IMR-90 (cell line): Measurements from ENCODE around the gene STOML1. TPM values are rescaled to one million over a fixed set of nuclear protein-coding genes. Genes with fewer than 3 reads are reported as not detected.

Experiments
- ATAC-seq: fragments of 200-7000 bp; cut with Tn5 transposase; 2 replicates; pipeline ENCODE4 v1.9.1; 2020; ENCODE audit warnings: low read depth, mild to moderate bottlenecking, moderate library complexity
- BruUV-seq: library from RNA; stranded (reverse); fragments of 400-500 nt; replicated peaks from 2 replicates; lab custom pipeline; 2021; lab: Mats Ljungman, UMichigan
- CTCF ChIA-PET: fragments of 300-600 bp; formaldehyde crosslinking; extraction: SDS; loops from one replicate; lab custom pipeline; 2021; ENCODE audit warnings: antibody characterized with exemption; lab: Yijun Ruan, JAX
- POLR2A ChIA-PET: fragments of 300-600 bp; sonication (Branson Sonifier 250); formaldehyde crosslinking; loops from one replicate; lab custom pipeline; 2022; ENCODE audit warnings: antibody characterized with exemption; ENCODE audit not compliant: unreplicated experiment; lab: Charles Lee
- DNase-seq: peaks from one replicate; pipeline ENCODE4 v3.0.0; 2013
- H2AFZ ChIP-seq: replicated peaks from 2 replicates; pipeline ENCODE3; 2013; ENCODE audit warnings: low read length, mild to moderate bottlenecking; ENCODE audit not compliant: poor library complexity
- H2AK5ac ChIP-seq: 2 replicates; pipeline ENCODE4 v1.6.1; 2013; ENCODE audit warnings: low read depth, low read length, inconsistent platforms
- H2AK9ac ChIP-seq: replicated peaks from 2 replicates; pipeline ENCODE3; 2013; ENCODE audit warnings: mild to moderate bottlenecking, low read depth, low read length, moderate library complexity; ENCODE audit not compliant: poor library complexity
- H2BK120ac ChIP-seq: 2 replicates; pipeline ENCODE4 v1.6.1; 2013; ENCODE audit warnings: low read depth, low read length, inconsistent platforms
- H2BK15ac ChIP-seq: 3 replicates; pipeline ENCODE4 v1.6.1; 2013; ENCODE audit warnings: low read depth, low read length, inconsistent platforms
- H2BK20ac ChIP-seq: 2 replicates; pipeline ENCODE4 v1.6.1; 2013; ENCODE audit warnings: low read depth, mild to moderate bottlenecking, inconsistent platforms, low read length, moderate library complexity
- H2BK5ac ChIP-seq: 2 replicates; pipeline ENCODE4 v1.6.1; 2013; ENCODE audit warnings: mild to moderate bottlenecking, low read depth, low read length, inconsistent platforms; ENCODE audit not compliant: poor library complexity, severe bottlenecking
- H3K14ac ChIP-seq: replicated peaks from 2 replicates; pipeline ENCODE4 v1.6.1; 2013; ENCODE audit warnings: low read depth, low read length, inconsistent platforms
- H3K18ac ChIP-seq: 2 replicates; pipeline ENCODE4 v1.6.1; 2013; ENCODE audit warnings: low read depth, low read length, control low read depth
- H3K23ac ChIP-seq: 2 replicates; pipeline ENCODE4 v1.6.1; 2013; ENCODE audit warnings: low read depth, low read length, inconsistent platforms
- H3K27ac ChIP-seq: 2 replicates; pipeline ENCODE4 v1.5.1; 2013; ENCODE audit warnings: mild to moderate bottlenecking, control low read depth, low read length; ENCODE audit not compliant: insufficient read depth
- H3K27me3 ChIP-seq: 2 replicates; pipeline ENCODE4 v1.6.1; 2013; ENCODE audit warnings: low read length; ENCODE audit not compliant: control insufficient read depth, insufficient read depth
- H3K36me3 ChIP-seq: 2 replicates; pipeline ENCODE4 v1.6.1; 2013; ENCODE audit warnings: low read length, mixed read lengths; ENCODE audit not compliant: control insufficient read depth, insufficient read depth
- H3K4ac ChIP-seq: 2 replicates; pipeline ENCODE4 v1.6.1; 2013; ENCODE audit warnings: low read depth, low read length, inconsistent platforms
- H3K4me1 ChIP-seq: 2 replicates; pipeline ENCODE4 v1.6.1; 2013; ENCODE audit warnings: low read length, mixed read lengths; ENCODE audit not compliant: control insufficient read depth, insufficient read depth
- H3K4me2 ChIP-seq: 2 replicates; pipeline ENCODE4 v1.6.1; 2013; ENCODE audit warnings: low read depth, mild to moderate bottlenecking, control low read depth, low read length, moderate library complexity
- H3K4me3 ChIP-seq: 2 replicates; pipeline ENCODE4 v1.5.1; 2013; ENCODE audit warnings: low read depth, mild to moderate bottlenecking, control low read depth, low read length, moderate library complexity; ENCODE audit not compliant: insufficient read depth
- H3K56ac ChIP-seq: 2 replicates; pipeline ENCODE4 v1.6.1; 2013; ENCODE audit warnings: low read length, inconsistent platforms; ENCODE audit not compliant: insufficient read depth; ENCODE audit errors: extremely low read depth
- H3K79me1 ChIP-seq, 2 experiments: 2 replicates each; pipeline ENCODE4 v1.6.1; 2013; ENCODE audit warnings: low read length in 2 of 2, inconsistent platforms in 1 of 2, low read depth in 1 of 2
- H3K9ac ChIP-seq: 2 replicates; pipeline ENCODE4 v1.6.1; 2013; ENCODE audit warnings: low read depth, low read length, control low read depth
- H3K9me1 ChIP-seq: 2 replicates; pipeline ENCODE4 v1.6.1; 2013; ENCODE audit warnings: low read length, inconsistent platforms; ENCODE audit not compliant: insufficient read depth
- H3K9me3 ChIP-seq: 2 replicates; pipeline ENCODE4 v1.6.1; 2013; ENCODE audit warnings: low read length; ENCODE audit not compliant: control insufficient read depth, insufficient read depth
- H4K20me1 ChIP-seq: 2 replicates; pipeline ENCODE4 v1.6.1; 2013; ENCODE audit warnings: low read length, inconsistent platforms; ENCODE audit not compliant: insufficient read depth
- H4K5ac ChIP-seq: 2 replicates; pipeline ENCODE4 v1.6.1; 2013; ENCODE audit warnings: mild to moderate bottlenecking, low read depth, low read length, control low read depth
- H4K8ac ChIP-seq, 2 experiments: 2 replicates each; pipeline ENCODE4 v1.6.1; 2013; ENCODE audit warnings: low read depth in 2 of 2, low read length in 2 of 2, control low read depth in 1 of 2, inconsistent platforms in 1 of 2
- H4K91ac ChIP-seq: 2 replicates; pipeline ENCODE4 v1.6.1; 2013; ENCODE audit warnings: low read depth, low read length, inconsistent platforms; ENCODE audit not compliant: insufficient read depth
- BHLHE40 ChIP-seq: fragments of 150-350 bp; IDR thresholded peaks from 2 replicates; pipeline ENCODE4 v1.6.1; 2016; ENCODE audit warnings: mild to moderate bottlenecking, low read depth, low read length
- ELK1 ChIP-seq: fragments of 150-350 bp; IDR thresholded peaks from 2 replicates; pipeline ENCODE4 v1.6.1; 2016; ENCODE audit warnings: low read depth, mild to moderate bottlenecking, low read length, moderate library complexity, borderline replicate concordance
- FOS ChIP-seq: fragments of 150-350 bp; IDR thresholded peaks from 2 replicates; pipeline ENCODE4 v1.6.1; 2016; ENCODE audit warnings: low read depth, low read length
- MAFK ChIP-seq: IDR thresholded peaks from 2 replicates; pipeline ENCODE4 v1.6.1; 2012; ENCODE audit warnings: low read depth, low read length, improper control_type of control experiment
- MAZ ChIP-seq: IDR thresholded peaks from 2 replicates; pipeline ENCODE4 v1.6.1; 2012; ENCODE audit warnings: low read depth, mild to moderate bottlenecking, low read length, improper control_type of control experiment, moderate library complexity, borderline replicate concordance
- POLR2A ChIP-seq: IDR thresholded peaks from 2 replicates; pipeline ENCODE4 v1.6.1; 2012; ENCODE audit warnings: mild to moderate bottlenecking, low read depth, low read length
- RCOR1 ChIP-seq: IDR thresholded peaks from 2 replicates; pipeline ENCODE4 v1.6.1; 2012; ENCODE audit warnings: mild to moderate bottlenecking, low read length, improper control_type of control experiment; ENCODE audit not compliant: insufficient replicate concordance
- USF2 ChIP-seq: fragments of 150-350 bp; IDR thresholded peaks from 2 replicates; pipeline ENCODE4 v1.6.1; 2017; ENCODE audit warnings: mild to moderate bottlenecking, antibody characterized with exemption, low read length, low read depth
- WGBS, 2 experiments: methylation state at CpG; one replicate each; pipeline versions ENCODE4 v1.1.5 to v1.1.7; 2013; ENCODE audit warnings: missing lambda C conversion rate in 2 of 2; ENCODE audit not compliant: insufficient read length in 1 of 2; ENCODE audit errors: extremely low coverage in 2 of 2; 5-methylcytosine and 5-hydroxymethylcytosine counted together
- dilution Hi-C: fragments of 300-500 bp; cut with HindIII; formaldehyde crosslinking; loops from one replicate; pipeline ENCODE4 v1.14.3; 2018; ENCODE audit warnings: low sequenced_read_pairs; ENCODE audit not compliant: unreplicated experiment
- in situ Hi-C: fragments of 300-500 bp; cut with MboI; formaldehyde crosslinking; loops from 3 replicates; pipeline ENCODE4 v1.14.3; 2019; ENCODE audit warnings: low sequenced_read_pairs, inconsistent platforms, mixed read lengths
- intact Hi-C: fragments of 100-400 bp; cut with micrococcal nuclease; formaldehyde crosslinking; loops from 2 replicates; pipeline ENCODE4 v1.10.0; 2022
- polyA plus RNA-seq, 3 experiments: library from polyadenylated mRNA; depleted of rRNA; stranded (reverse); fragments of >200 nt; gene quantifications; 2 replicates each; pipeline ENCODE4 v1.2.3, GENCODE V29; 2012; ENCODE audit warnings: low replicate concordance in 1 of 3
- total RNA-seq: library from RNA; depleted of rRNA; stranded (reverse); fragments of >200 nt; gene quantifications from 2 replicates; pipeline ENCODE4 v1.2.3, GENCODE V29; 2012

Gene STOML1
- total and polyA plus RNA-seq, 2 of the 4 experiments (the other 2 are of a cell fraction), result 11.8 to 21.2 TPM

GRCh38 chr15:73987681-73988444 is 4.2 kb downstream of the STOML1 start:
- Histone ChIP-seq H3K4ac (peak overlapping the region; percentile 66), H3K79me1 (peaks cover 0 to 43% of the 10 kb centered on the region in 2 experiments; a peak in 3 of 4 replicates), H3K4me1 (peaks cover 46% of the 10 kb centered on the region), H3K4me2 (no peak overlapping the region), H2AK5ac (peak overlapping the region; percentile 64), H2AK9ac (peak overlapping the region; percentile 86), H2BK5ac (peak overlapping the region; percentile 51), H4K5ac (peak overlapping the region; percentile 23; the same call in 1 of the 2 replicates), H3K36me3 (no peaks in the 10 kb centered on the region), H2BK120ac (peak overlapping the region; percentile 50; the same call in 1 of the 2 replicates), H3K56ac (no peak overlapping the region), H3K18ac (no peak overlapping the region; the same call in 1 of the 2 replicates), H3K23ac (no peak overlapping the region), H3K27me3 (no peaks in the 10 kb centered on the region), H3K9ac (no peak overlapping the region), H3K14ac (no peak overlapping the region), H3K4me3 (no peak overlapping the region), H3K9me3 (no peaks in the 10 kb centered on the region), H2BK20ac (peak overlapping the region; percentile 21), H4K20me1 (no peaks in the 10 kb centered on the region), H3K9me1 (peaks cover 45% of the 10 kb centered on the region), H2BK15ac (peak overlapping the region; percentile 37; the same call in 1 of the 3 replicates), H3K27ac (no peak overlapping the region), H4K8ac (0 out of 4 replicates have a peak overlapping the region, but pooled peaks of 1 of the 2 experiments have one; percentile 42), H4K91ac (0 out of 2 replicates have a peak overlapping the region, but pooled peaks have one; percentile 45), H2AFZ (peak overlapping the region; percentile 24)
- TF ChIP-seq MAFK, result no peak
- peak; percentile 63; the same call in 1 of the 2 replicates for TF ChIP-seq BHLHE40
- TF ChIP-seq USF2, result 0 out of 2 replicates have a peak, but pooled peaks have one; percentile 25
- TF ChIP-seq MAZ, result peak; percentile 42; the same call in 1 of the 2 replicates
- no peak for TF ChIP-seq FOS
- no peak for TF ChIP-seq POLR2A
- no peak for TF ChIP-seq RCOR1
- TF ChIP-seq ELK1, result no peak
- 100% methylated on average over 2 of the region's 9 CpGs; no CpG with 5 or more reads in 1 of the 2 experiments for WGBS, 2 experiments
- no TSS peak for BruUV-seq
- dilution Hi-C loops, result no loop called here
- no peak for ATAC-seq
- ChIA-PET POLR2A (no interaction called here), CTCF (no interaction called here)
- DNase-seq, result peak; percentile 71
- in situ Hi-C loops, result no loop called here
- intact Hi-C loops, result no loop called here
